HG03095 (cell line): Measurements from ENCODE around the gene CD226.
"Not testable (repeated sequence)": the region's sequence is repeated elsewhere in the genome, so short reads cannot be mapped to it uniquely, and the experiment has no call there.

ENCODE experiments used
- ATAC-seq: cut with Tn5 transposase; IDR thresholded peaks from one replicate; pipeline ENCODE4 v1.9.1; 2021; ENCODE audit warnings: moderate library complexity; ENCODE audit not compliant: unreplicated experiment

CD226 gene

GRCh38 chr18:69916412-69916811, 31.3 kb downstream of the CD226 start:
- no peak for ATAC-seq

- no peak for ATAC-seq
These were observed 38.8 kb downstream of the CD226 start for GRCh38 chr18:69908838-69909237.

- ATAC-seq: no peak
These were observed 40.9 kb downstream of the CD226 start for GRCh38 chr18:69906765-69907164.

DNA sequence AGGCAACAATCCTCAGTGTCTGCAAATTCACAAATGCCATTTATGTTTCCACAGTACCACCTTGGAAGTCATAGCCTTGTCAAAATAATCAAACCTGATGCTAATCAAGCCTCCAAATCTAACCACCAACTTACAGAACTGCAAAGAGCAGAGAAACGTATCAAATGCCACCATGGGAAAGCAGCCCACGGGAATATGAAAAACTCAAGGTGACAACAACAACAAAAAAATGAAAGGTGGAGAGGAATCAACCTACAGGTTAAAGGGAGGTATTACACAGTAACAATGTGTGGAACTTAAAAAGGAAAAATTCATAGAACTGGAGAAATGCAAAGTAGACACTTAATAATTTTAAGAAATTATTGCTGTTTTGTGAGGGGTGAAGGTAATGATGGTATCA, 46.7 kb downstream of the CD226 start:
- ATAC-seq: no peak

- not testable (repeated sequence) for ATAC-seq
These were observed 48.3 kb downstream of the CD226 start for GRCh38 chr18:69899154-69899923.

GRCh38 chr18:69898241-69898861, 49.3 kb downstream of the CD226 start:
- peak; percentile 35 for ATAC-seq

GRCh38 chr18:69897397-69898108, 50.1 kb downstream of the CD226 start:
- ATAC-seq: peak; percentile 34

GRCh38 chr18:69895066-69896047, 52.3 kb downstream of the CD226 start:
- peak; percentile 29 for ATAC-seq

GRCh38 chr18:69894467-69894866, 53.2 kb downstream of the CD226 start:
- no peak for ATAC-seq

GRCh38 chr18:69890558-69890957, 57.1 kb downstream of the CD226 start:
- ATAC-seq: no peak

DNA sequence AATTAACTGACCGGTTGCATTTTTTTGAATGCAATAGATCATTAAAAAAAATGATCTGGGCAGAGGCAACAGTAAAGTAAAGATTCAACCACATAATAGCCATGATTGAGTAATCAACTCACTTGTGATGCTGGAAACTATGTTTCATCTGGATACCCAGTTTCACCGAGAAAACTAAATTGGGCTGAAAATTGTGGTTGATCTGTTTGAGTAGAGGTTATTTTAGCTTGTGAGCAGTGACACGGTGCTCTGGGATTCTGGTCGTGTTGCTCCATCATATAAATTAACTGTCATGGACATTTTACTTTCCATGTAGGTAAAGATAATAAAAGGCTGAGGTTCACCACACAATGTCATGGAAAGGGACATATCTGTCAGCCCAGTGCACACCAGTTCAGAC, 58.7 kb downstream of the CD226 start:
- no peak for ATAC-seq

- ATAC-seq: no peak
These were observed 60.4 kb downstream of the CD226 start for GRCh38 chr18:69887256-69887655.

GRCh38 chr18:69885841-69886531, 61.7 kb downstream of the CD226 start:
- peak; percentile 75 for ATAC-seq

DNA sequence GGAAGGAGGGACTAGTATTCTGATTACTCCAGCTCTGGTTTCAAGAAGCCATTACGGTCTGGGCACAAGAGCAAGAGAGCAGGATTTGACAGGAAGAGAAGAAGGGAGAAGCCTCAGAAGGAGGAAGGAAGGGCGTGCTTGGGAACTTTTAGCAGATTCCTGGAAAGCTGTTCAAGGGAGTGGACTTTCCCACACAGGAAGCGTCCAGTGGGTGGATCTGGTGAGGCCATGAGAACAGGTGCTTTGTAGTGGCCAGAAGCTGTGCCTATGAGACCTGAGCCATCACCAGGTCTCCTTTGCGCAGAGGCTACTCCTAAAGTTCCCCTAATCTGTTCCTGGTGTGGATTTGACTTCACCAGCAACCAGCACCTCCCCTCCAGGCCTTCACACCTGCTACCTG, 62.3 kb downstream of the CD226 start:
- ATAC-seq: no peak

DNA sequence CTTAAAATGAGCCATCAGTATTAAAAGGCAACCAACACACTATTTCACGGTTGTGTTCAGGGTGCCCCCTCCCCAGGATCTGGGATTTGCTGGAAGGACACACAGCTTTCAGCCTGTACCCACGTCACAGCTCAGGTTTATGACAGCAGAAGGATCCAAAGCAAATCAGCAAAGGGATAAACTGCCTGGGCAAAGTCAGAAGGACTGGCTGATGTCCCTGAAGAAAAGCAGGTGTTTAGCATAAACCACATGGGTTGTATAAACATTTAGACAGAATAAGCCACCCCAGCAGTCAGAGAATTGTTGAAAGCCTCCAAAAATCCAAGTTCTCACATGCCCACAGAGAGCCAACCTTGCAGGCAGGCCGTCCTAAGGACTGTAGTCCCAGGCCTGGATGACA, 63.9 kb downstream of the CD226 start:
- no peak for ATAC-seq

DNA sequence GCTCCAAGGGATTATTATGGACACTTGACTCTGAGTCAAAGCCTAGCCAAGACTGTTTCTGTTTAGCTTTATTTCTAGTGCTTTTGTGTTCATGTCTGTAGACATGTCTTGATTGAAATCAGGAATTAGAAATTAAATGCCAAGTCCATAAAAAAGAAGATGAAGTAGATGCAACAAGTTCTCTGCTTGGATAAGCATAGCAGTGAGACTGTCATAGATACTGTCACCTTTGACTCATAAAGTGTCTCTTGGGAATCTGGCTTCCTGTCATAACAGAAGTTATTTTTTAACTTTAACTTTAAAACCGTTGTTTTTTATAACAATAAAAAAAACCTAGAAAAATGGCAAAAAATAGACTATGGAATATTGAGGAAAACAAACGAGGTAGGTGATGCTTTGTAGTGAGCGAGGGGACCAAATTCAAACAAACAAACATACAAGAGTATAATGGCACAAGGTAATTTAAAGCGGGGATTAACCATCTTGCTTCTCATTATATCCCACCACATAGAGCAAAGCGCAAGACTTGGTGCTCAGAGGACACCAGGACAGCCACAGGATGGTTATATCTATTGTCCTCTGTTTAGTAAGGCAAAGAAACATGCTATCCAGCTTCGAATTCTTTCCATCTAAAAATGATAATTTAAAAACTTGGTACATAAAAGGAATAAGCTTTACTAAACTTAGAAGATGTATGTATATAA, 64.6 kb downstream of the CD226 start:
- peak; percentile 37 for ATAC-seq

DNA sequence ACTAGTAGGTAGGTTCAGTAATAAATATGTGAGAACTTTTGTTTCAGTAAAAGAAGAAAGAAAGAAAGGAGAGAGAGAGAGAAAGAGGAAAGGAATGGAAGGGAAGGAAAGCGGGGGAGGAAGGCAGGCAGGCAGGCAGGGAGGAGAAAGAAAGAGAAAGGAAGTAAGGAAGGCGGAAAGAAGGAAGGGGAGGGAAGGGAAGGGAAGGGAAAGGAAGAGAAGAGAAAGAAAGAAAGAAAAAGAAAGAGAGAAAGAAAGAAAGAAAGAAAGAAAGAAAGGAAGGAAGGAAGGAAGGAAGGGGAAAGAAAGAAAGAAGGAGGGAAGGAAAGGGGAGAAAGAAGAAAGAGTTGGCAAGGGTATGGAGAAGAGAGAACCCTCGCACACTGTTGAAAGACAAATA, 67.6 kb downstream of the CD226 start:
- ATAC-seq: no peak

DNA sequence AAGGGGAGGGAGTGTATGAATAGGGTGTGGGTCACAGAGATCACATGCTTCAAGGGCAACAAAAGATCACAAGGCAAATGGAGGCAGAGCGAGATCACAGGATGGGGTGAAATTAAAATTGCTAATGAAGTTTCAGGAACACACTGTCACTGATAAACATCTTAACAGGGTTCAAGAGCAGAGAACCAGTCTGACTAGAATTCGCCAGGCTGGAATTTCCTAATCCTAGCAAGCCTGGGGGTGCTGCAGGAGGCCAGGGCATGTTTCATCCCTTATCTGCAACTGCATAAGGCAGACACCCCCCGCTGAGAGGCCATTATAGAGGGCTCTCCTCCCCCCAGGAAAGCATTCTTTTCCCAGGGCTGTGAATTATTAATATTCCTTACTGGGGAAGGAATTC, 68.6 kb downstream of the CD226 start:
- not testable (repeated sequence) for ATAC-seq

- ATAC-seq: no peak
These were observed 69.3 kb downstream of the CD226 start for GRCh38 chr18:69878213-69878933.
